HEK293 (cell line): ENCODE results near the gene NAV2.

Experiments
- CTCF ChIA-PET: fragments of 350-600 bp; formaldehyde crosslinking; extraction: SDS; loops from one replicate; lab custom pipeline; 2021; ENCODE audit warnings: antibody characterized with exemption; lab: Yijun Ruan, JAX
- POLR2A ChIA-PET: fragments of 300-600 bp; formaldehyde crosslinking; extraction: SDS; loops from one replicate; lab custom pipeline; 2020; ENCODE audit warnings: antibody characterized with exemption, inconsistent platforms; lab: Yijun Ruan, JAX
- H3K27ac ChIP-seq: fragments of 200-500 bp; sonication (Bioruptor generic); 2 replicates; pipeline ENCODE4 v1.5.1; 2014; ENCODE audit warnings: low read depth, low read length, control low read depth, inconsistent platforms; ENCODE audit errors: extremely low read depth
- H3K36me3 ChIP-seq, 2 experiments: fragments of 200-500 bp in 1 of 2; sonication (Bioruptor generic) in 1 of 2; 1 replicate in 1 of 2; 2 replicates in 1 of 2; pipeline ENCODE4 v1.5.1; 2014 to 2017; ENCODE audit warnings: inconsistent platforms in 2 of 2, low read length in 2 of 2; ENCODE audit not compliant: control insufficient read depth in 2 of 2, insufficient read depth in 1 of 2
- H3K4me1 ChIP-seq: fragments of 200-500 bp; sonication (Bioruptor generic); 2 replicates; pipeline ENCODE4 v1.5.1; 2014; ENCODE audit warnings: mild to moderate bottlenecking, low read length, inconsistent platforms; ENCODE audit not compliant: control insufficient read depth, insufficient read depth
- H3K4me3 ChIP-seq: 2 replicates; pipeline ENCODE4 v1.5.1; 2011; ENCODE audit warnings: low read depth, mild to moderate bottlenecking, control low read depth, low read length, moderate library complexity
- H3K9me3 ChIP-seq: fragments of 200-500 bp; sonication (Bioruptor generic); 2 replicates; pipeline ENCODE4 v1.5.1; 2014; ENCODE audit warnings: low read depth, low read length, inconsistent platforms; ENCODE audit not compliant: control insufficient read depth, insufficient read depth
- ATF2 ChIP-seq: fragments of 450-650 bp; formaldehyde crosslinking; IDR thresholded peaks from 2 replicates; pipeline ENCODE4 v1.5.1; 2016; ENCODE audit warnings: missing biosample characterization, missing genetic modification characterization, low read depth
- ELK4 ChIP-seq: IDR thresholded peaks from 2 replicates; pipeline ENCODE4 v1.6.1; 2011; ENCODE audit warnings: mild to moderate bottlenecking, low read depth, low read length, borderline replicate concordance
- GLIS1 ChIP-seq: fragments of 450-650 bp; formaldehyde crosslinking; IDR thresholded peaks from 2 replicates; pipeline ENCODE4 v1.5.1; 2016; ENCODE audit warnings: missing biosample characterization, missing genetic modification characterization
- KLF16 ChIP-seq: fragments of 450-650 bp; formaldehyde crosslinking; IDR thresholded peaks from 2 replicates; pipeline ENCODE4 v1.5.1; 2017; ENCODE audit warnings: missing biosample characterization, missing genetic modification characterization
- TCF7L2 ChIP-seq: IDR thresholded peaks from 2 replicates; pipeline ENCODE4 v1.6.1; 2011; ENCODE audit warnings: low read depth, mild to moderate bottlenecking, inconsistent platforms, low read length, moderate library complexity, borderline replicate concordance
- WT1 ChIP-seq: fragments of 450-650 bp; formaldehyde crosslinking; IDR thresholded peaks from 2 replicates; pipeline ENCODE4 v1.5.1; 2016; ENCODE audit warnings: missing biosample characterization, missing genetic modification characterization
- YY1 ChIP-seq: fragments of 450-650 bp; formaldehyde crosslinking; IDR thresholded peaks from 2 replicates; pipeline ENCODE4 v1.5.1; 2018; ENCODE audit warnings: missing biosample characterization, missing genetic modification characterization
- ZBTB17 ChIP-seq: fragments of 450-650 bp; formaldehyde crosslinking; IDR thresholded peaks from 2 replicates; pipeline ENCODE4 v1.5.1; 2016; ENCODE audit warnings: missing biosample characterization, missing genetic modification characterization
- ZFP41 ChIP-seq: fragments of 450-650 bp; formaldehyde crosslinking; IDR thresholded peaks from 2 replicates; pipeline ENCODE4 v1.5.1; 2016; ENCODE audit warnings: missing biosample characterization, missing genetic modification characterization, borderline replicate concordance
- ZFP69B ChIP-seq: fragments of 450-650 bp; formaldehyde crosslinking; IDR thresholded peaks from 2 replicates; pipeline ENCODE4 v1.5.1; 2016; ENCODE audit warnings: missing biosample characterization, missing genetic modification characterization
- ZNF114 ChIP-seq: fragments of 450-650 bp; formaldehyde crosslinking; IDR thresholded peaks from 2 replicates; pipeline ENCODE4 v1.5.0; 2017; ENCODE audit warnings: missing biosample characterization, missing genetic modification characterization
- ZNF174 ChIP-seq: fragments of 450-650 bp; formaldehyde crosslinking; IDR thresholded peaks from 2 replicates; pipeline ENCODE4 v1.5.0; 2017; ENCODE audit warnings: missing biosample characterization, mild to moderate bottlenecking, missing genetic modification characterization
- ZNF19 ChIP-seq: fragments of 450-650 bp; formaldehyde crosslinking; IDR thresholded peaks from 2 replicates; pipeline ENCODE4; 2016; ENCODE audit warnings: missing biosample characterization, missing genetic modification characterization, low read depth
- ZNF202 ChIP-seq: fragments of 450-650 bp; formaldehyde crosslinking; IDR thresholded peaks from 2 replicates; pipeline ENCODE4 v1.5.1; 2016; ENCODE audit warnings: missing biosample characterization, missing genetic modification characterization, borderline replicate concordance
- ZNF221 ChIP-seq: fragments of 450-650 bp; formaldehyde crosslinking; IDR thresholded peaks from 2 replicates; pipeline ENCODE4 v1.5.1; 2017; ENCODE audit warnings: missing biosample characterization, missing genetic modification characterization, borderline replicate concordance
- ZNF223 ChIP-seq: fragments of 450-650 bp; formaldehyde crosslinking; IDR thresholded peaks from 2 replicates; pipeline ENCODE4 v1.5.1; 2016; ENCODE audit warnings: missing biosample characterization, missing genetic modification characterization
- ZNF433 ChIP-seq: fragments of 450-650 bp; formaldehyde crosslinking; IDR thresholded peaks from 2 replicates; pipeline ENCODE4 v1.5.1; 2016; ENCODE audit warnings: missing biosample characterization, missing genetic modification characterization, low read depth
- ZNF560 ChIP-seq: fragments of 450-650 bp; formaldehyde crosslinking; IDR thresholded peaks from 2 replicates; pipeline ENCODE4 v1.5.1; 2017; ENCODE audit warnings: missing biosample characterization, missing genetic modification characterization, borderline replicate concordance
- ZNF600 ChIP-seq: fragments of 450-650 bp; formaldehyde crosslinking; IDR thresholded peaks from 2 replicates; pipeline ENCODE4 v1.5.1; 2016; ENCODE audit warnings: missing biosample characterization, missing genetic modification characterization
- ZNF792 ChIP-seq: fragments of 450-650 bp; formaldehyde crosslinking; IDR thresholded peaks from 2 replicates; pipeline ENCODE4 v1.5.1; 2016; ENCODE audit warnings: missing biosample characterization, missing genetic modification characterization
- TF ChIP-seq, protein P1 (sequence below): fragments of 450-650 bp; formaldehyde crosslinking; IDR thresholded peaks from 2 replicates; pipeline ENCODE4 v1.5.1; 2017; ENCODE audit warnings: missing biosample characterization, missing genetic modification characterization
- TF ChIP-seq, protein P2 (sequence below): fragments of 450-650 bp; formaldehyde crosslinking; IDR thresholded peaks from 2 replicates; pipeline ENCODE4 v1.5.1; 2016; ENCODE audit warnings: missing biosample characterization, missing genetic modification characterization
- TF ChIP-seq, protein P3 (sequence below): fragments of 450-650 bp; formaldehyde crosslinking; IDR thresholded peaks from 2 replicates; pipeline ENCODE4 v1.5.1; 2017; ENCODE audit warnings: missing biosample characterization, missing genetic modification characterization

Gene NAV2

DNA sequence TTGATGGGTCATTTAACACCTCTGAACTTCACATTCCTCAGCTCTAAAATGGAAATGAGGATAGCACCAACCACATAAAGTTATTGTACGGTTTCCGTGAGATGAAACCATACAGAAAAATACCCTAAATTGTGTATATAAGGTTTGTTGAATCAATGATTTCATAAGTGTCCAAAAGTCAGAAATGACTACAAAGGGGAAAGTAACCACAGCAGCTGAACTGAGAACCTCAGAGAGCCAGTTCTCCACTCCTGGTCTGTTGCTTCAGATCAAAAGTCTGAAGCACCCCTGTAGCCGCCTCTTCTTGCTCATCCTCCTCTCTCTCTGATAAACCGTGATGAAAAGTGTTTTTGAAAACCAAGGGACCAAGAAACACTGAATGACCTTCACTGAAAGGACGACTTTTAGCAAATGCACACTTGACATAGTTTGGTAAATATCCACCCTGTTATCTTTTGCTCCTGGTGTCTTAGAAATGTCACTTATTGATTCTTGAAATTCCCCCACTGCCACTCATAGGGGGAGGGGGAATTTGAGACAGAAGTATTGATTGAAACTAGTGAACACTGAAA is 194.5 kb downstream of the NAV2 start (continued):
- TF ChIP-seq ZNF560 (tag by site-specific recombination) (no peak), ZFP41 (tag by site-specific recombination) (no peak), TCF7L2 (no peak), ZNF433 (tag by site-specific recombination) (no peak)
- TF ChIP-seq, protein P1, sequence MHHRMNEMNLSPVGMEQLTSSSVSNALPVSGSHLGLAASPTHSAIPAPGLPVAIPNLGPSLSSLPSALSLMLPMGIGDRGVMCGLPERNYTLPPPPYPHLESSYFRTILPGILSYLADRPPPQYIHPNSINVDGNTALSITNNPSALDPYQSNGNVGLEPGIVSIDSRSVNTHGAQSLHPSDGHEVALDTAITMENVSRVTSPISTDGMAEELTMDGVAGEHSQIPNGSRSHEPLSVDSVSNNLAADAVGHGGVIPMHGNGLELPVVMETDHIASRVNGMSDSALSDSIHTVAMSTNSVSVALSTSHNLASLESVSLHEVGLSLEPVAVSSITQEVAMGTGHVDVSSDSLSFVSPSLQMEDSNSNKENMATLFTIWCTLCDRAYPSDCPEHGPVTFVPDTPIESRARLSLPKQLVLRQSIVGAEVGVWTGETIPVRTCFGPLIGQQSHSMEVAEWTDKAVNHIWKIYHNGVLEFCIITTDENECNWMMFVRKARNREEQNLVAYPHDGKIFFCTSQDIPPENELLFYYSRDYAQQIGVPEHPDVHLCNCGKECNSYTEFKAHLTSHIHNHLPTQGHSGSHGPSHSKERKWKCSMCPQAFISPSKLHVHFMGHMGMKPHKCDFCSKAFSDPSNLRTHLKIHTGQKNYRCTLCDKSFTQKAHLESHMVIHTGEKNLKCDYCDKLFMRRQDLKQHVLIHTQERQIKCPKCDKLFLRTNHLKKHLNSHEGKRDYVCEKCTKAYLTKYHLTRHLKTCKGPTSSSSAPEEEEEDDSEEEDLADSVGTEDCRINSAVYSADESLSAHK (tag by site-specific recombination), result no peak

- ChIA-PET POLR2A (no interaction called here), CTCF (interaction anchor here (0.7 kb wide), 1 partner anchor 60 kb away, joined by 5 read pairs; no protein-coding TSS in a partner anchor)
- TF ChIP-seq ZNF114 (tag by site-specific recombination) (no peak), WT1 (tag by site-specific recombination) (no peak), ZNF19 (tag by site-specific recombination) (no peak), ZNF792 (tag by site-specific recombination) (no peak)
- TF ChIP-seq, protein P2, sequence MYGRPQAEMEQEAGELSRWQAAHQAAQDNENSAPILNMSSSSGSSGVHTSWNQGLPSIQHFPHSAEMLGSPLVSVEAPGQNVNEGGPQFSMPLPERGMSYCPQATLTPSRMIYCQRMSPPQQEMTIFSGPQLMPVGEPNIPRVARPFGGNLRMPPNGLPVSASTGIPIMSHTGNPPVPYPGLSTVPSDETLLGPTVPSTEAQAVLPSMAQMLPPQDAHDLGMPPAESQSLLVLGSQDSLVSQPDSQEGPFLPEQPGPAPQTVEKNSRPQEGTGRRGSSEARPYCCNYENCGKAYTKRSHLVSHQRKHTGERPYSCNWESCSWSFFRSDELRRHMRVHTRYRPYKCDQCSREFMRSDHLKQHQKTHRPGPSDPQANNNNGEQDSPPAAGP (tag by site-specific recombination), result no peak
- Histone ChIP-seq H3K36me3 (no peaks in the 10 kb centered on the region), H3K4me1 (no peaks in the 10 kb centered on the region), H3K9me3 (no peaks in the 10 kb centered on the region), H3K27ac (no peak overlapping the region), H3K4me3 (no peak overlapping the region)
Measured at GRCh38 chr11:19907839-19908238, 195.2 kb downstream of the NAV2 start.

- Histone ChIP-seq H3K36me3 (no peaks in the 10 kb centered on the region), H3K4me3 (no peak overlapping the region), H3K4me1 (no peaks in the 10 kb centered on the region), H3K9me3 (no peaks in the 10 kb centered on the region), H3K27ac (no peak overlapping the region)
- CTCF ChIA-PET, result interaction anchor here (1.2 to 3.0 kb wide), 5 partner anchors 18 to 222 kb away, joined by 5 to 9 read pairs (median 6); no protein-coding TSS in a partner anchor
- no peak for TF ChIP-seq ZNF600 (tag by site-specific recombination)
- no peak for TF ChIP-seq ZNF792 (tag by site-specific recombination)
- no peak for TF ChIP-seq KLF16 (tag by site-specific recombination)
- TF ChIP-seq ZBTB17 (tag by site-specific recombination), result no peak
- no peak for TF ChIP-seq ATF2 (tag by site-specific recombination)
- TF ChIP-seq ZNF221, result no peak
- no peak for TF ChIP-seq YY1
- no peak for TF ChIP-seq ZFP69B (tag by site-specific recombination)
- TF ChIP-seq ZNF202, result no peak
- TF ChIP-seq ELK4, result no peak
- TF ChIP-seq ZNF174 (tag by site-specific recombination), result no peak
- no peak for TF ChIP-seq ZNF223
- TF ChIP-seq, protein P3, sequence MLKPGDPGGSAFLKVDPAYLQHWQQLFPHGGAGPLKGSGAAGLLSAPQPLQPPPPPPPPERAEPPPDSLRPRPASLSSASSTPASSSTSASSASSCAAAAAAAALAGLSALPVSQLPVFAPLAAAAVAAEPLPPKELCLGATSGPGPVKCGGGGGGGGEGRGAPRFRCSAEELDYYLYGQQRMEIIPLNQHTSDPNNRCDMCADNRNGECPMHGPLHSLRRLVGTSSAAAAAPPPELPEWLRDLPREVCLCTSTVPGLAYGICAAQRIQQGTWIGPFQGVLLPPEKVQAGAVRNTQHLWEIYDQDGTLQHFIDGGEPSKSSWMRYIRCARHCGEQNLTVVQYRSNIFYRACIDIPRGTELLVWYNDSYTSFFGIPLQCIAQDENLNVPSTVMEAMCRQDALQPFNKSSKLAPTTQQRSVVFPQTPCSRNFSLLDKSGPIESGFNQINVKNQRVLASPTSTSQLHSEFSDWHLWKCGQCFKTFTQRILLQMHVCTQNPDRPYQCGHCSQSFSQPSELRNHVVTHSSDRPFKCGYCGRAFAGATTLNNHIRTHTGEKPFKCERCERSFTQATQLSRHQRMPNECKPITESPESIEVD, result no peak
- no peak for TF ChIP-seq GLIS1
- POLR2A ChIA-PET, result no interaction called here
Measured at GRCh38 chr11:19910931-19911330, 198.3 kb downstream of the NAV2 start.
